ENCODE results near the gene NCCRP1. TPM values are rescaled to one million over a fixed set of nuclear protein-coding genes. Genes with fewer than 3 reads are reported as not detected.

Gene NCCRP1
- total RNA-seq, 1 donor from 2014 or later: not detected

DNA sequence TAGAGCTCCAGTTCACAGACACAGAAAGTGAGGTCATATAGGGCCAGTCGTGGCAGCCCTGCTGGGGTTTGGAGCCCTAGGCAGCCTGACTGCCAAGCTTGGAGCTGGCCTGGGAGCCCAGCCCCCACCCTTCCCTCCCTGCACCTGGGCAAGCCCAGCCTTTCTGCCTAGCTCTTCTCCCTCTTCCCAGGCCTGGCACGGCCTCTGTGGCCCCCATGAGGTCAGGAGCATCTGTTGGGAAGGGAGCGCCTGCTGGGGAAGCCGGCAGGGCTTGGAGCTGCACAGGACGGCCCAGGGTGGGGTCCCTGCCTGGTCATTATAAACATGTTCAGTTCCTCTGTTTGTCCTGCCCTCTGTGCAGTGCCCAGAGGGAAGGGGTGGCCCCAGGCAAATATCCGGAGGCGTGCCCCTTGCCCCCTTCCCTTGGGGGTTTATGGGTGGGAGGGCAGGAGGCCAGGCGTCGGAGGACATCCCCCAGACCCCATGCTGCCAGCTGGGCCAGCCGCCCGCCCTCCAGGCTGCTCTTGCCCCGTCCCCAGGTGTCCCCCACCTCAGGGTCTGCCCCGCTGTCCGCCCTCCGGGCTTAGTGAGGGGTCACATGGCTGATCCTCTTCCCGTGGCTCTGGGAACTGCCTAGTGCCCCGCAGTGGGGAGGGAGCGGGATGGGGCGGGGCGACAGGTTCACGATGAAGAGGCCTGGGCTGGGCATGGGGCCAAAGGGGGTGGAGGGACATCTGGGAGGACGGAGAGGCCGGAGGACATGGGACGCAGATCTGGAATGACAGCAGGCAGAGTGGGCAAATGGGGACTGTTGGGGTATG is 30.0 kb upstream of the NCCRP1 start:
- Histone ChIP-seq H3K36me3 (peaks cover 10% of the 10 kb centered on the region), H3K4me1 (peaks cover 21% of the 10 kb centered on the region), H3K4me3 (peak overlapping the region; percentile 37), H3K9me3 (replicated peaks) (no peaks in the 10 kb centered on the region), H3K27me3 (ENCODE audit: low read depth) (no peaks in the 10 kb centered on the region), H3K27ac (replicated peaks) (peak overlapping the region; percentile 54)
- TF ChIP-seq, protein P1, sequence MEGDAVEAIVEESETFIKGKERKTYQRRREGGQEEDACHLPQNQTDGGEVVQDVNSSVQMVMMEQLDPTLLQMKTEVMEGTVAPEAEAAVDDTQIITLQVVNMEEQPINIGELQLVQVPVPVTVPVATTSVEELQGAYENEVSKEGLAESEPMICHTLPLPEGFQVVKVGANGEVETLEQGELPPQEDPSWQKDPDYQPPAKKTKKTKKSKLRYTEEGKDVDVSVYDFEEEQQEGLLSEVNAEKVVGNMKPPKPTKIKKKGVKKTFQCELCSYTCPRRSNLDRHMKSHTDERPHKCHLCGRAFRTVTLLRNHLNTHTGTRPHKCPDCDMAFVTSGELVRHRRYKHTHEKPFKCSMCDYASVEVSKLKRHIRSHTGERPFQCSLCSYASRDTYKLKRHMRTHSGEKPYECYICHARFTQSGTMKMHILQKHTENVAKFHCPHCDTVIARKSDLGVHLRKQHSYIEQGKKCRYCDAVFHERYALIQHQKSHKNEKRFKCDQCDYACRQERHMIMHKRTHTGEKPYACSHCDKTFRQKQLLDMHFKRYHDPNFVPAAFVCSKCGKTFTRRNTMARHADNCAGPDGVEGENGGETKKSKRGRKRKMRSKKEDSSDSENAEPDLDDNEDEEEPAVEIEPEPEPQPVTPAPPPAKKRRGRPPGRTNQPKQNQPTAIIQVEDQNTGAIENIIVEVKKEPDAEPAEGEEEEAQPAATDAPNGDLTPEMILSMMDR (IDR thresholded peaks at IDR 0.05; ENCODE audit: borderline replicate concordance): no peak
- intact Hi-C loops (cut with micrococcal nuclease): no loop called here
- peak; percentile 73 for DNase-seq

DNA sequence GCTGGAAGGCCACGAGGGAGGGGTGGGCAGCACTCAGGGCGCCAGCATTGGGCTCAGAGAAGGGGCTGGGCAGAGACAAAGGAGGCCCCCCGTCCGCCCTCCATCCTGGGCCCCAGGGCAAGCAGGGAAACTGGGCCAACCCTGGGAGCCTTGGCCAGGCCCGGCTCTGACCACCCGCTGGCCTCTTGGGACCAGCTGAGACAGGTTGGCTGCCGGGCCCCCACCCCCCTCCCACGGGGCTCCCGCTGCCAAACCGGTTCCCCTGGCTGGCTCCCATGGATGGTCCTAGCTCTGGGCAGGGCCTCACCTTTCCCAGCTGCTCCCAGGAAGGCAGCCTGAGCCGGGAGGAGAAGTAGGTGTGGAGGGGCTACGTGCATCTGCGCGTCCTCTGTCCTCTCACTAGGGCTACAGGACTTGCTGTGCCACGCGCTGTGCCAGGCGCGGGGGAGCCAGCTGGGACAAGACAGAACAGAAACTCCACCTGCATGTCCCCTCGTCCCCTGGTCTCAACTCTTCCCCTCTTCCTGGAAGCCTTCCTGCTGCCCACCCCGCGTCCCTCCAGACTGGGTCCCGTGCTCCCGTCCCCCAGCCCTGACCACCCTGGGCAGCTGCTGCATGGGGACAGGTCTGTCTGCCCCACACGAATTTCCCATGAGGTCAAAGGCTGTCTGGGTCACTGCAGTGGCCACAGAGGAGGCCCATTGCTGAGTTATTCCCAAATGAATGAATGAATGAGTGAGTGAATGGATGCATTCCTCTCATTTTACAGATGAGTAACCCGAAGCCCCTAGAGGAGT is 29.1 kb upstream of the NCCRP1 start:
- DNase-seq: no peak
- no peaks in the 10 kb centered on the region for H3K9me3 ChIP-seq (replicated peaks)
- no peaks in the 10 kb centered on the region for H3K27me3 ChIP-seq (ENCODE audit: low read depth)
- peaks cover 15% of the 10 kb centered on the region for H3K36me3 ChIP-seq
- H3K4me1 ChIP-seq: peaks cover 21% of the 10 kb centered on the region
- peak overlapping the region; percentile 54 for H3K27ac ChIP-seq (replicated peaks)
- intact Hi-C loops (cut with micrococcal nuclease): no loop called here
- no peak overlapping the region for H3K4me3 ChIP-seq
- TF ChIP-seq, protein P1 (IDR thresholded peaks at IDR 0.05; ENCODE audit: borderline replicate concordance): no peak

DNA sequence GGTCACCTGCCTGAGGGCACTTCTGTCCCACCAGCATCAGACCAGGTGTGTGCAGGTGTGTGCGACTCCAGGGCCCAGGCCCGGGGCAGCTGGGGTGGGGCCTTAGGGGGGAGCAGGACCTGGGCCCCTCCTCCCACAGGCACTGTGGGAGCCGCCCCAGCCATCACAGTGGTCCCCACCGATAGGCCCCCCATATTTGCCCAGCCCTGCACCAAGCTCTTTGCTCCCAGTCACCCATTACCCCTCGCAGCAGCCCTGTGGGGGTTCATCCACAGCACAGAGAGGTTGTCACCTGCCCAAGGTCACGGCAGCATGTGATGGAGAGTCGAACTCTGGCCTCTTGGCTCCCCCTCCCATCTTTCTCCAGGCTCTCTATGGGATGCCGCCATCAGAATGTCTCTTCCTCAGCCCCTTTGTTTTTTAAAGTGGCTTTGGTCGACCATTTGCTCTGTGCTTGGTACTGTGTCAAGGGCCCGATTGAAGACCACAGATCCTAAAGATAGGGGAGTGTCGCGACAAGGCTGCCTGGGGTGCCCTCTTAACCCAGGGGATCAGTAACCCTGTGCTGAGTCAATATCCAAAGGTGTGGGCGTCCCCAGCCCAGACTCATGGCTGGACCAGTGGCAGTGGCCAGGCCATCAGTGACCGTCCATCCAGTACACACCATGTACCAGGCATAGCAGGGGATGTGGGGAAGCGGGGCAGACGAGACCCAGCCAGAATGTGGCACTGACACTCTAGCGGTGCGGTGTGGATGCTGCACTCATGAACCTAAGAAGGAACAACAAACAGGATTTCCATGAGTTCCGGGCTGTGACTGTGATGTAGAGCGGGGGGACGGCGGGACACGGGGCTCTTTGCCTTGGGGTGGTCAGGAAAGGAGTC is 28.3 kb upstream of the NCCRP1 start:
- peaks cover 21% of the 10 kb centered on the region for H3K4me1 ChIP-seq
- H3K27ac ChIP-seq (replicated peaks): no peak overlapping the region
- no peak for DNase-seq
- intact Hi-C loops (cut with micrococcal nuclease): no loop called here
- no peak overlapping the region for H3K4me3 ChIP-seq
- no peaks in the 10 kb centered on the region for H3K9me3 ChIP-seq (replicated peaks)
- TF ChIP-seq, protein P1 (IDR thresholded peaks at IDR 0.05; ENCODE audit: borderline replicate concordance): no peak
- H3K36me3 ChIP-seq: peaks cover 20% of the 10 kb centered on the region
- H3K27me3 ChIP-seq (ENCODE audit: low read depth): no peaks in the 10 kb centered on the region

DNA sequence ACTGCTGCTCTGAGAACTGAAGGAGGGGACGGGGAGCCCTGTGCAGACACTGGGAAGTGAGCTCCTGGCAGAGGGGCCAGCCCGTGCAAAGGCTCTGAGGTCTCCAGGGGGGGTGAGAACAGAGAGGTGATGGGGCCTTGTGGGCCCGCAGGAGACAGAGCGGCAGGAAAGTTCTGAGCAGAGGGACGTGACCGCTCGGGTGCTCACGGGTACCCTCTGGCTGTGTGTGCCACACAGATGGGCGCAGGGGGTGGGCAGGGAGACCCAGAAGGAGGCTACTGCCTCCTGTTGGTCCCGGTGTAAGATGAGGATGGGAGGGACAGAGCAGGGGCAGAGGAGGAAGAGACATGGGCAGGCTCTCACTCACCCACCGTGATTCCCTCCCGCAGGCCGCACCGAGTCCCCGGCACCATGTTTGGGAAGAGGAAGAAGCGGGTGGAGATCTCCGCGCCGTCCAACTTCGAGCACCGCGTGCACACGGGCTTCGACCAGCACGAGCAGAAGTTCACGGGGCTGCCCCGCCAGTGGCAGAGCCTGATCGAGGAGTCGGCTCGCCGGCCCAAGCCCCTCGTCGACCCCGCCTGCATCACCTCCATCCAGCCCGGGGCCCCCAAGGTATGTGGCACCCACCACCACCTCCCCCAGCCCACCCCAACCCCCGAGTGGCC is 27.5 kb upstream of the NCCRP1 start:
- H3K27ac ChIP-seq (replicated peaks): no peak overlapping the region
- DNase-seq: no peak
- no peaks in the 10 kb centered on the region for H3K9me3 ChIP-seq (replicated peaks)
- intact Hi-C loops (cut with micrococcal nuclease): no loop called here
- no peak overlapping the region for H3K4me3 ChIP-seq
- H3K4me1 ChIP-seq: peaks cover 21% of the 10 kb centered on the region
- TF ChIP-seq, protein P1 (IDR thresholded peaks at IDR 0.05; ENCODE audit: borderline replicate concordance): no peak
- H3K36me3 ChIP-seq: peaks cover 23% of the 10 kb centered on the region
- no peaks in the 10 kb centered on the region for H3K27me3 ChIP-seq (ENCODE audit: low read depth)

All from left ventricle myocardium inferior (tissue), 1 donor.